ENCODE data around the gene PACSIN3.

Gene PACSIN3

GRCh38 chr11:47183969-47184368 lies 2.3 kb downstream of the PACSIN3 start:
- Histone ChIP-seq H3K4me3 (ENCODE audit: low read length) (no peak overlapping the region), H3K27ac (ENCODE audit: low read length) (no peak overlapping the region), H3K4me1 (ENCODE audit: low read length) (no peaks in the 10 kb centered on the region), H3K79me2 (ENCODE audit: low read length) (no peaks in the 10 kb centered on the region), H4K20me1 (ENCODE audit: insufficient read depth, low read length) (no peaks in the 10 kb centered on the region), H3K9me3 (ENCODE audit: insufficient read depth, low read length) (no peaks in the 10 kb centered on the region), H3K9ac (ENCODE audit: low read length) (no peak overlapping the region), H3K4me2 (ENCODE audit: low read length) (no peak overlapping the region), H3K27me3 (ENCODE audit: low read depth, low read length) (no peaks in the 10 kb centered on the region), H3K36me3 (replicated peaks; ENCODE audit: low read depth, low read length) (no peaks in the 10 kb centered on the region), H2AFZ (ENCODE audit: low read depth, low read length) (no peak overlapping the region)
- TF ChIP-seq EZH2phosphoT487 (IDR thresholded peaks at IDR 0.05; ENCODE audit: low read depth): no peak
- TF ChIP-seq, protein P1, sequence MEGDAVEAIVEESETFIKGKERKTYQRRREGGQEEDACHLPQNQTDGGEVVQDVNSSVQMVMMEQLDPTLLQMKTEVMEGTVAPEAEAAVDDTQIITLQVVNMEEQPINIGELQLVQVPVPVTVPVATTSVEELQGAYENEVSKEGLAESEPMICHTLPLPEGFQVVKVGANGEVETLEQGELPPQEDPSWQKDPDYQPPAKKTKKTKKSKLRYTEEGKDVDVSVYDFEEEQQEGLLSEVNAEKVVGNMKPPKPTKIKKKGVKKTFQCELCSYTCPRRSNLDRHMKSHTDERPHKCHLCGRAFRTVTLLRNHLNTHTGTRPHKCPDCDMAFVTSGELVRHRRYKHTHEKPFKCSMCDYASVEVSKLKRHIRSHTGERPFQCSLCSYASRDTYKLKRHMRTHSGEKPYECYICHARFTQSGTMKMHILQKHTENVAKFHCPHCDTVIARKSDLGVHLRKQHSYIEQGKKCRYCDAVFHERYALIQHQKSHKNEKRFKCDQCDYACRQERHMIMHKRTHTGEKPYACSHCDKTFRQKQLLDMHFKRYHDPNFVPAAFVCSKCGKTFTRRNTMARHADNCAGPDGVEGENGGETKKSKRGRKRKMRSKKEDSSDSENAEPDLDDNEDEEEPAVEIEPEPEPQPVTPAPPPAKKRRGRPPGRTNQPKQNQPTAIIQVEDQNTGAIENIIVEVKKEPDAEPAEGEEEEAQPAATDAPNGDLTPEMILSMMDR (IDR thresholded peaks at IDR 0.05; ENCODE audit: low read depth, low read length): no peak

DNA sequence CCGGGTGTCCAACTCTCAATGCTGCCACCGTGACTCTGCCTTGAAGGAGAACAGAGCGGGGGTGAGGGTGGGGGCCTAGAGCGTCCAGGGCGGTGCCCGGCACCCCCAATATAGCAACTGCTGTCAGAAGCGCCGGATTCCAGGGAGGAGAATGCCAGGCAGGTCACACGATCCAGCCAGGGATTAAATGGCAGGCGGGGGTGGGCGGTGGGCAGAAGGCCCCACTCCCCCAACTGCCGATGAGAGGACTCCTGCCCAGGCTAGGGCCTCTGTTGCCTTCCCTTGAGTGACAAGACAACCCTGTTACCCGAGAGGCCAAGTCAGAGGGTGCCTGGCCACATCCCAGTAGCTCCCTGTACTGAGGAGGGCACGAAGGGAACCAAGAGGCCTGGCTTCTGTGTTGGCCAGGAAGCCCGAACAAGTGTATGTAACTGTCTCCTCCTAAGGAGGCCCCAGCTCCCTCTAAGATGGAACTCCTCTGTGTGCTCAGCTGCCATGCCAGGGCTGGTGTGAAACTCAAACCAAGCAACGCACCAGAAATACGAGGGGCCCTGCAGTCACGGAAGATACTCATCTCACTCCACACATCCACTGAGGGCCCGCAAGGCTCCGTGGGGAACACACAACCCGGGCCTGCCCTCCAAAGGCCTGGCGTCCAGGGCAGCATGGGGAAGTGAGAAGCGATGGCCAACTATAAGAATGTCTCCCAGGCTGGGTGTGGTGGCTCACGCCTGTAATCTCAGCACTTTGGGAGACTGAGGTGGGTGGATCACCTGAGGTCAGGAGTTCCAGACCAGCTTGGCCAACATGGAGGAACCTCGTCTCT lies 3.0 kb downstream of the PACSIN3 start:
- Histone ChIP-seq H3K27me3 (ENCODE audit: low read depth, low read length) (no peaks in the 10 kb centered on the region), H3K4me1 (ENCODE audit: low read length) (no peaks in the 10 kb centered on the region), H3K4me3 (ENCODE audit: low read length) (no peak overlapping the region), H3K9me3 (ENCODE audit: insufficient read depth, low read length) (no peaks in the 10 kb centered on the region), H3K36me3 (replicated peaks; ENCODE audit: low read depth, low read length) (no peaks in the 10 kb centered on the region), H3K79me2 (ENCODE audit: low read length) (no peaks in the 10 kb centered on the region), H2AFZ (ENCODE audit: low read depth, low read length) (no peak overlapping the region), H3K4me2 (ENCODE audit: low read length) (no peak overlapping the region), H3K27ac (ENCODE audit: low read length) (no peak overlapping the region), H4K20me1 (ENCODE audit: insufficient read depth, low read length) (no peaks in the 10 kb centered on the region), H3K9ac (ENCODE audit: low read length) (no peak overlapping the region)
- TF ChIP-seq, protein P1 (IDR thresholded peaks at IDR 0.05; ENCODE audit: low read depth, low read length): no peak
- TF ChIP-seq EZH2phosphoT487 (IDR thresholded peaks at IDR 0.05; ENCODE audit: low read depth): no peak

GRCh38 chr11:47182380-47182779 lies 3.9 kb downstream of the PACSIN3 start:
- TF ChIP-seq, protein P1 (IDR thresholded peaks at IDR 0.05; ENCODE audit: low read depth, low read length): no peak
- TF ChIP-seq EZH2phosphoT487 (IDR thresholded peaks at IDR 0.05; ENCODE audit: low read depth): no peak
- peaks cover 7% of the 10 kb centered on the region for H3K4me1 ChIP-seq (ENCODE audit: low read length)
- H3K9me3 ChIP-seq (ENCODE audit: insufficient read depth, low read length): no peaks in the 10 kb centered on the region
- no peak overlapping the region for H3K4me3 ChIP-seq (ENCODE audit: low read length)
- H4K20me1 ChIP-seq (ENCODE audit: insufficient read depth, low read length): no peaks in the 10 kb centered on the region
- H3K4me2 ChIP-seq (ENCODE audit: low read length): no peak overlapping the region
- H3K27ac ChIP-seq (ENCODE audit: low read length): no peak overlapping the region
- H3K27me3 ChIP-seq (ENCODE audit: low read depth, low read length): no peaks in the 10 kb centered on the region
- H3K36me3 ChIP-seq (replicated peaks; ENCODE audit: low read depth, low read length): no peaks in the 10 kb centered on the region
- no peak overlapping the region for H3K9ac ChIP-seq (ENCODE audit: low read length)
- H3K79me2 ChIP-seq (ENCODE audit: low read length): no peaks in the 10 kb centered on the region
- no peak overlapping the region for H2AFZ ChIP-seq (ENCODE audit: low read depth, low read length)

- Histone ChIP-seq H3K9ac (ENCODE audit: low read length) (no peak overlapping the region), H2AFZ (ENCODE audit: low read depth, low read length) (no peak overlapping the region), H3K9me3 (ENCODE audit: insufficient read depth, low read length) (no peaks in the 10 kb centered on the region), H3K27ac (ENCODE audit: low read length) (no peak overlapping the region), H3K27me3 (ENCODE audit: low read depth, low read length) (no peaks in the 10 kb centered on the region), H3K4me2 (ENCODE audit: low read length) (no peak overlapping the region), H4K20me1 (ENCODE audit: insufficient read depth, low read length) (no peaks in the 10 kb centered on the region), H3K4me1 (ENCODE audit: low read length) (peaks cover 7% of the 10 kb centered on the region), H3K79me2 (ENCODE audit: low read length) (peaks cover 4% of the 10 kb centered on the region), H3K4me3 (ENCODE audit: low read length) (no peak overlapping the region), H3K36me3 (replicated peaks; ENCODE audit: low read depth, low read length) (no peaks in the 10 kb centered on the region)
- TF ChIP-seq, protein P1 (IDR thresholded peaks at IDR 0.05; ENCODE audit: low read depth, low read length): no peak
- no peak for TF ChIP-seq EZH2phosphoT487 (IDR thresholded peaks at IDR 0.05; ENCODE audit: low read depth)
Measured at GRCh38 chr11:47181271-47181670, 5.0 kb downstream of the PACSIN3 start.

All from OCI-LY3 (cell line).